NCI-H2029 (cell line): ENCODE data around the gene HDGFL2.
"Not testable (repeated sequence)": the region's sequence is repeated elsewhere in the genome, so short reads cannot be mapped to it uniquely, and the experiment has no call there.

Source experiments
- DNase-seq: peaks from one replicate; lab custom pipeline; 2025; lab: John Stamatoyannopoulos, UW

Gene HDGFL2

GRCh38 chr19:4536798-4537197 is 64.7 kb downstream of the HDGFL2 start:
- peak; percentile 65 for DNase-seq

GRCh38 chr19:4537953-4538600 is 66.0 kb downstream of the HDGFL2 start:
- DNase-seq = peak; percentile 59

- DNase-seq = peak; percentile 65
Measured at GRCh38 chr19:4538601-4538954, 66.5 kb downstream of the HDGFL2 start.

- no peak for DNase-seq
Measured at GRCh38 chr19:4539169-4539692, 67.1 kb downstream of the HDGFL2 start.

- DNase-seq = peak; percentile 90
Measured at GRCh38 chr19:4539693-4540581, 67.8 kb downstream of the HDGFL2 start, which contains the start of gene LRG1. Gene LRG1, minus strand, starts transcription at chr19:4540036. Its CDS starts 23 bp downstream, at chr19:4540013.

- no peak for DNase-seq
Measured at GRCh38 chr19:4541114-4541805, 69.2 kb downstream of the HDGFL2 start.

- not testable (repeated sequence) for DNase-seq
Measured at GRCh38 chr19:4541806-4542145, 69.7 kb downstream of the HDGFL2 start.

GRCh38 chr19:4542896-4543841 is 71.1 kb downstream of the HDGFL2 start:
- DNase-seq = no peak

GRCh38 chr19:4543842-4544647 is 71.9 kb downstream of the HDGFL2 start:
- no peak for DNase-seq

GRCh38 chr19:4547303-4548237 is 75.5 kb downstream of the HDGFL2 start:
- DNase-seq = peak; percentile 80

GRCh38 chr19:4548238-4548584 is 76.1 kb downstream of the HDGFL2 start:
- DNase-seq = no peak

- DNase-seq = no peak
Measured at GRCh38 chr19:4550018-4550417, 77.9 kb downstream of the HDGFL2 start.

GRCh38 chr19:4550479-4551050 is 78.5 kb downstream of the HDGFL2 start:
- no peak for DNase-seq
